Neural progenitor cell (in vitro differentiated cells): ENCODE data around the gene P3H2. TPM values are rescaled to one million over a fixed set of nuclear protein-coding genes. Genes with fewer than 3 reads are reported as not detected.

Source experiments
- DNase-seq: peaks from one replicate; pipeline ENCODE4 v3.0.0-alpha.2; 2016; ENCODE audit warnings: low spot score
- H2AFZ ChIP-seq: fragments of 200-600 bp; sonication (generic); replicated peaks from 2 replicates; pipeline ENCODE4 v1.6.1; 2016; ENCODE audit warnings: antibody characterized with exemption
- H3F3A ChIP-seq: fragments of 200-600 bp; sonication (generic); 2 replicates; pipeline ENCODE4 v1.6.1; 2016; ENCODE audit warnings: antibody characterized with exemption, low read depth
- H3K27ac ChIP-seq: fragments of 200-600 bp; sonication (generic); 2 replicates; pipeline ENCODE4 v1.5.1; 2016; ENCODE audit warnings: mild to moderate bottlenecking
- H3K27me3 ChIP-seq: fragments of 200-600 bp; sonication (generic); 2 replicates; pipeline ENCODE4 v1.6.1; 2016; ENCODE audit warnings: mild to moderate bottlenecking, moderate library complexity
- H3K36me3 ChIP-seq: fragments of 200-600 bp; sonication (generic); 2 replicates; pipeline ENCODE4 v1.5.1; 2016
- H3K4me1 ChIP-seq: fragments of 200-600 bp; sonication (generic); 2 replicates; pipeline ENCODE4 v1.6.1; 2016; ENCODE audit warnings: mixed run types
- H3K4me2 ChIP-seq: fragments of 200-600 bp; sonication (generic); 2 replicates; pipeline ENCODE4 v1.6.1; 2016
- H3K4me3 ChIP-seq: fragments of 200-600 bp; sonication (generic); 2 replicates; pipeline ENCODE4 v1.5.1; 2016
- H3K79me2 ChIP-seq: fragments of 200-600 bp; sonication (generic); 2 replicates; pipeline ENCODE4 v1.6.1; 2016; ENCODE audit warnings: low read depth
- H3K9ac ChIP-seq: fragments of 200-600 bp; sonication (generic); 2 replicates; pipeline ENCODE4 v1.6.1; 2016
- H3K9me3 ChIP-seq: fragments of 200-600 bp; sonication (generic); 2 replicates; pipeline ENCODE4 v1.5.1; 2016; ENCODE audit warnings: low read depth
- H4K20me1 ChIP-seq: fragments of 200-600 bp; sonication (generic); 2 replicates; pipeline ENCODE4 v1.6.1; 2016; ENCODE audit warnings: low read depth
- H3K27ac Mint-ChIP-seq: 3 replicates; pipeline ENCODE4 v1.8.0; 2021; ENCODE audit warnings: mixed read lengths
- H3K27me3 Mint-ChIP-seq: 2 replicates; pipeline ENCODE4 v1.8.0; 2022; ENCODE audit warnings: low read depth, mild to moderate bottlenecking, inconsistent platforms, moderate library complexity, mixed read lengths; ENCODE audit not compliant: insufficient read depth
- H3K36me3 Mint-ChIP-seq: 3 replicates; pipeline ENCODE4 v1.8.0; 2021; ENCODE audit warnings: mixed read lengths
- H3K4me1 Mint-ChIP-seq: 3 replicates; pipeline ENCODE4 v1.8.0; 2021; ENCODE audit warnings: mixed read lengths
- H3K4me3 Mint-ChIP-seq: 3 replicates; pipeline ENCODE4 v1.8.0; 2021; ENCODE audit warnings: mild to moderate bottlenecking, moderate library complexity, mixed read lengths
- H3K9me3 Mint-ChIP-seq: 3 replicates; pipeline ENCODE4 v1.8.0; 2020; ENCODE audit warnings: mixed read lengths
- EZH2 ChIP-seq: fragments of 200-600 bp; sonication (generic); IDR thresholded peaks from 2 replicates; pipeline ENCODE4 v1.6.1; 2017; ENCODE audit warnings: antibody characterized with exemption, mild to moderate bottlenecking, moderate library complexity
- EZH2phosphoT487 ChIP-seq: fragments of 200-600 bp; sonication (generic); IDR thresholded peaks from 2 replicates; pipeline ENCODE4 v1.6.1; 2017; ENCODE audit warnings: antibody characterized with exemption
- total RNA-seq: library from RNA; depleted of rRNA; stranded (reverse); fragments of >200 nt; gene quantifications from 2 replicates; pipeline ENCODE4 v1.2.3, GENCODE V29; 2015; ENCODE audit warnings: low replicate concordance
- TF ChIP-seq, protein P1 (sequence below): fragments of 200-600 bp; sonication (generic); IDR thresholded peaks from 2 replicates; pipeline ENCODE4 v1.5.1; 2017; ENCODE audit warnings: antibody characterized with exemption, mild to moderate bottlenecking

P3H2 gene
- total RNA-seq, 1 donor from 2014 or later: 21.4 TPM

DNA sequence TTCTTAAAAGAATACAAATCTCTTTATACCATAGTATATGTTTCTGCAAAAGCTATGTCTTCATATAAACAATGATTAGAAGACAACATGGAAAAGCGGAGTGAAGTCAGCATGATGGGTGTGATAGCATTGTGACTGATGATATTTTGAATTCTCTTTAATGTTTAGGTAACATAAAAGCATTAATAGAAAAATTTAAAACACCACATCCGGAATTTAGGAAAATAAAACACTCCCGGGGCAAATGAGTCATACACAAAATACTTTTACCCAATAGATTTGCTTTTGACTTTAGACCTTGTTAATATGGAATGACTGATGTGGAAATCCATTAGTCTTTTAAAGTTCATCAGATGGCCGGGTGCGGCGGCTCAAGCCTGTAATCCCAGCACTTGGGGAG, 134.7 kb downstream of the P3H2 start:
- Histone ChIP-seq H3K27ac (no peak overlapping the region), H2AFZ (no peak overlapping the region), H3F3A (no peaks in the 10 kb centered on the region), H4K20me1 (no peaks in the 10 kb centered on the region), H3K36me3 (no peaks in the 10 kb centered on the region), H3K79me2 (no peaks in the 10 kb centered on the region), H3K27me3 (no peaks in the 10 kb centered on the region), H3K4me2 (no peak overlapping the region), H3K9me3 (no peaks in the 10 kb centered on the region), H3K4me3 (no peak overlapping the region), H3K4me1 (no peaks in the 10 kb centered on the region), H3K9ac (no peak overlapping the region)
- no peak for TF ChIP-seq EZH2phosphoT487
- TF ChIP-seq, protein P1, sequence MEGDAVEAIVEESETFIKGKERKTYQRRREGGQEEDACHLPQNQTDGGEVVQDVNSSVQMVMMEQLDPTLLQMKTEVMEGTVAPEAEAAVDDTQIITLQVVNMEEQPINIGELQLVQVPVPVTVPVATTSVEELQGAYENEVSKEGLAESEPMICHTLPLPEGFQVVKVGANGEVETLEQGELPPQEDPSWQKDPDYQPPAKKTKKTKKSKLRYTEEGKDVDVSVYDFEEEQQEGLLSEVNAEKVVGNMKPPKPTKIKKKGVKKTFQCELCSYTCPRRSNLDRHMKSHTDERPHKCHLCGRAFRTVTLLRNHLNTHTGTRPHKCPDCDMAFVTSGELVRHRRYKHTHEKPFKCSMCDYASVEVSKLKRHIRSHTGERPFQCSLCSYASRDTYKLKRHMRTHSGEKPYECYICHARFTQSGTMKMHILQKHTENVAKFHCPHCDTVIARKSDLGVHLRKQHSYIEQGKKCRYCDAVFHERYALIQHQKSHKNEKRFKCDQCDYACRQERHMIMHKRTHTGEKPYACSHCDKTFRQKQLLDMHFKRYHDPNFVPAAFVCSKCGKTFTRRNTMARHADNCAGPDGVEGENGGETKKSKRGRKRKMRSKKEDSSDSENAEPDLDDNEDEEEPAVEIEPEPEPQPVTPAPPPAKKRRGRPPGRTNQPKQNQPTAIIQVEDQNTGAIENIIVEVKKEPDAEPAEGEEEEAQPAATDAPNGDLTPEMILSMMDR: no peak
- TF ChIP-seq EZH2: no peak
- no peak for DNase-seq
- Mint-ChIP-seq H3K9me3 (no peaks in the 10 kb centered on the region), H3K27ac (no peak overlapping the region), H3K36me3 (peaks cover 7% of the 10 kb centered on the region), H3K4me3 (no peak overlapping the region), H3K27me3 (no peaks in the 10 kb centered on the region), H3K4me1 (no peaks in the 10 kb centered on the region)

GRCh38 chr3:189983612-189984011, 137.1 kb downstream of the P3H2 start:
- Mint-ChIP-seq H3K36me3 (peaks cover 10% of the 10 kb centered on the region), H3K27me3 (peaks cover 5% of the 10 kb centered on the region), H3K27ac (no peak overlapping the region), H3K4me3 (no peak overlapping the region), H3K9me3 (no peaks in the 10 kb centered on the region), H3K4me1 (no peaks in the 10 kb centered on the region)
- no peak overlapping the region for H3K27ac ChIP-seq
- no peaks in the 10 kb centered on the region for H3K27me3 ChIP-seq
- no peaks in the 10 kb centered on the region for H3K4me1 ChIP-seq
- H3K9me3 ChIP-seq: no peaks in the 10 kb centered on the region
- H3K4me2 ChIP-seq: no peak overlapping the region
- no peak overlapping the region for H2AFZ ChIP-seq
- no peak overlapping the region for H3K4me3 ChIP-seq
- H3K36me3 ChIP-seq: no peaks in the 10 kb centered on the region
- no peaks in the 10 kb centered on the region for H3F3A ChIP-seq
- H3K9ac ChIP-seq: no peak overlapping the region
- H3K79me2 ChIP-seq: no peaks in the 10 kb centered on the region
- DNase-seq: no peak
- TF ChIP-seq, protein P1: no peak
- TF ChIP-seq EZH2 (no peak), EZH2phosphoT487 (no peak)
- H4K20me1 ChIP-seq: no peaks in the 10 kb centered on the region

DNA sequence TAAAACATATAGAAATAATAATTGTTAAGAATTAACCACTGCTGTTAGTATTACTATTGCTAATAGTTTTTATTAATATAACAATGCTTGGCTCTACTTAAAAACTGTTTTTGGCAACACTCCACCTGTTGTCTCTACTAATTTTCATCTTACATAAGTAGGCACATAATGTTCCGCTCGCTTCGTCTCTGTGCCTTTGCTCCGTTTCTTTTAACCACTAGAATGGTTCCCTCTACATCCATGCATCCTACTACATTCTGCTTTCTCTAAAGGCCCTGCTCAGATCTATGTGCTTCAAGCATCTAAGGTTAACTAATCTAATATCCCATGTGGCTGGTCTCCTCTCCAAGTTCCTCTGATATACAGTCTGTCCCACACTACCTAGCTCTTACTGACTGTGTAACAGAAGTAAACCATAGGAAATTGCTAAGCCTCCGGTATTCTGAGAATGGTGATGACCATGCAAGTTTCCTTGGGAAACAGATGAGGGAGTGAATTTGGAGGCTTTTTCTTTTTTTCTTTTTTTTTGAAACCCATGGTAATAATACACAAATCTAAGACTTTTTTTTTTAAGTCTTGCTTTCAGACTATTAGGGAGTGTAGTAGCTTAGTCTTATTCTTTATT, 138.3 kb downstream of the P3H2 start:
- Histone ChIP-seq H2AFZ (no peak overlapping the region), H3K4me3 (no peak overlapping the region), H3K4me2 (no peak overlapping the region), H3K79me2 (no peaks in the 10 kb centered on the region), H3K9me3 (no peaks in the 10 kb centered on the region), H3K36me3 (no peaks in the 10 kb centered on the region), H3F3A (no peaks in the 10 kb centered on the region), H3K4me1 (no peaks in the 10 kb centered on the region), H3K27ac (no peak overlapping the region), H3K27me3 (no peaks in the 10 kb centered on the region), H3K9ac (no peak overlapping the region), H4K20me1 (no peaks in the 10 kb centered on the region)
- TF ChIP-seq EZH2 (no peak), EZH2phosphoT487 (no peak)
- TF ChIP-seq, protein P1: no peak
- H3K9me3 Mint-ChIP-seq: no peaks in the 10 kb centered on the region
- H3K27me3 Mint-ChIP-seq: peaks cover 7% of the 10 kb centered on the region
- no peak overlapping the region for H3K4me3 Mint-ChIP-seq
- no peak overlapping the region for H3K27ac Mint-ChIP-seq
- peaks cover 12% of the 10 kb centered on the region for H3K36me3 Mint-ChIP-seq
- H3K4me1 Mint-ChIP-seq: no peaks in the 10 kb centered on the region
- DNase-seq: no peak
